HG02759 (cell line): ENCODE results near the gene GPX4.

Experiments
- ATAC-seq: cut with Tn5 transposase; IDR thresholded peaks from one replicate; pipeline ENCODE4 v1.9.1; 2021; ENCODE audit warnings: mild to moderate bottlenecking, moderate library complexity; ENCODE audit not compliant: unreplicated experiment

The GPX4 gene

DNA sequence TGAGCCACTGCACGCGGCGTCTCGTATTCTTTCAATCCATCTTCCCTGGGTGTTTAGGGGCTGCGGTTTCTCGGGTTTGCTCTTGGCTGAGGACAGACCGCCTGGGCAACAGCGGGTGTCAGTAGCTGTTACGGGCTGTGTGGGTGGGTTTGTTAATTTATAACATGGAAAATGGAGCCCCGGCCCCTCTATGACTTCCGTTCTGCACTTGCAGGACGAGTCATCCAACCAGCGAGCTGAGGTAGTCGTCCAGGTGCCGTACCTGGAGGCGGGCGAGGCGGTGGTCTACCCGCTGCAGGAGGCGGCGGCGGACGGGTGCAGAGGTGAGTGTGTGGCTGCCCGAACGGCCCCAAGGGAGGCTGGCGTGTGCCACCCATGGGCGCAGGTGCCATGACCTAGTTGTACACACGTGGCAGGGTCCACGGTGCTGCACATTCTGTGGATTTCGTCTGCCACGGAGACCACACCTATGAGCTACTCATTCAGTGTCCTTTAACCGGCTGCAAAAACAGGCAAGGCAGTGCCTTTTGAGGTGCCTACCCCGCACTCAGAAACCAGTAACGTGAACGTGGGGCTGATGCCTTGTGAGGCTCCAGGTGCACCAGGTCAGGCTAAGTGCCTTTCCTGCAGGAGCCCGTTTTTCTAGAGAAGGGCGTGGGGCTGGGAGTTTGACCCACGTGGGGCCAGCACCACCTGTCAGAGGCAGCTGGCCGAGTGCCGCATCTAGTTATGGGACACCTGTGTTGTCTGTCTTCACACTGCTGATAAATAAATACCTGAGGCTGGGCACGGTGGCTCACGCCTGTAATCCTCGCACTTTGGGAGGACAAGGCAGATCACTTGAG is 19.5 kb upstream of the GPX4 start:
- no peak for ATAC-seq

- no peak for ATAC-seq
These were observed 18.6 kb upstream of the GPX4 start for GRCh38 chr19:1085053-1085658.

DNA sequence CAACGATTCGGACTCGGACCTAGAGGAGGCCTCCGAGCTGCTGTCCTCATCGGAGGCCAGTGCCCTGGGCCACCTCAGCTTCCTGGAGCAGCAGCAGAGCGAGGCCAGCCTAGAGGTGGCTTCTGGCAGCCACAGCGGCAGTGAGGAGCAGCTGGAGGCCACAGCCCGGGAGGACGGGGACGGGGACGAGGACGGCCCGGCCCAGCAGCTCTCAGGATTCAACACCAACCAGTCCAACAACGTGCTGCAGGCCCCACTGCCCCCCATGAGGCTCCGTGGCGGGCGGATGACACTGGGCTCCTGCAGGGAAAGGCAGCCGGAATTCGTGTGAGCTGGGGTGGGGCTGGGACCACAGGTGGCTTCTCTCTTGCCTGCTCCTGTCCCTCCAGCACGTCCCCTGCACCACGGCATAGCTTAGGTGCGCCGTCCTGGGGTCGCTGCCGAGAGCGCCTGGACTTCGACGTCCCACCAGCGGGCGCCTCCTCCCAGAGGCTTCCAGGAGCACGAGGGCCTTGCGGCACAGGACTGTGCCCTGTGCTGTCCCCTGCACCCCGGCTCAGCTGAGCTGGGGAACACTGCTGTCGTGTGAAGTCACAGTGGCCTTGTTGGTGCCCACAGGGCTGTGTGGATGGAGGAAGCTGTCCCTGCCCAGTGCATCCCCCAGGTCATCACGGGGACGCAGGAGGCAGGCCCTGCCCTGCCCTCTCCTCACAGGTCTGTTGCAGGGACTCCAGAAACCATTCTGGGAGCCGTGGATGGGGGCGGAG is 17.9 kb upstream of the GPX4 start:
- no peak for ATAC-seq

GRCh38 chr19:1086613-1087012 is 17.2 kb upstream of the GPX4 start:
- no peak for ATAC-seq

DNA sequence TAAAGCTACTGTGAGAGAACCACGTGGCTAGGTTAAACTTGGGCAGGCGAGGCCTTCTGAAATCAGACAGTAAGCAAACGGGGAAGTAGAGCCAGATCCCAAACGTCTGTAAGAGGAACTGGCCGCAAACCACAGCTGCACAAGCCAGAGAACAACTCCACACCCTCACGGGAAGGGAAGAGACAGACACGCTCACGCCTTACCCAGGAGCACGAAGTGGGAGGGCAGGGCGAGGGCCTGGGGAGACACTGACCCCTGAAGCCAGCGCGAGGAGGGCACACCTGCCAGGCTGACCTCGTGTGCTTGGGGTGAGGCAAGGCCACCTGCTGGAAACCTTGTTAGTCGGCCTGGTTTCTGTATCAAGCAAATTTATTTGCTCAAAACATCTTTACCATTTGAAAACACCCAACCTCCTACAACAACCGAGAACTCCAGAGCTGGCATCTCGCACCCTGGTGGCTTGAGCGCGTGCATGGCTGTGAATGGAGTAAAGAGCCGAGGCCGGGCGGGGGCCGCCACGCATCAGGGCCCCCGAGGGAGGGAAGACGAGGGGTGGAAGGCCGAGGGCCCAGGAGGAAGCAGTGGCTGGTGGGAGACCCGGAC is 15.9 kb upstream of the GPX4 start:
- no peak for ATAC-seq

DNA sequence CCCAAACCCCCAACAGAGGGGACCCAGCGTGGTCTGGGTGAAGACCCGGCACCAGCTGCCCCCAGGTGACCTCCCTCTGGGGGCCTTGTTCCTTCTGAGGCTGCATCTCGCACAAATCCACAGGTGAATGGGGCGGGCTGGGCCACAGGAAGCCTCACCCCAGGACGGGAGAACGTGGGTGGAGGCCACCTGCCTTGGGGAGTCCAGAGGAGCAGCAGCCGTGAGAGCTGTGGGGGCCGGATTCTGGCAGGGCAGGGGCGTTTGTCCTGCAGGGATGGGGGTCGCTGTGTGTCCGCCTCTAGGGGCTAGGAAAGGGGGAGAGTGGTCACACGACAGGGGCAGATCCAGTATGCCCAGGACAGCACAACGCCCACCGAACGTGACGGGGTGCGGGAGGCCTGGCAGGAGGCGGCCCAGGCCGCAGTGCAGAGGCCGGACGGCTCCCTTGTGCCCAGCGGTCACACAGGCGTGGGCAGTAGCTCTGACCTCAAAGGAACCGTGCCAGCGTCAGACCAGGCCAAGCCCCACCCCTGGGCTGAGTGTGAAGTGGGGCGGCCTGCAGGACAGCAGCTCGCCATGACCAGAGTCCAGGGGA is 15.3 kb upstream of the GPX4 start:
- no peak for ATAC-seq

- no peak for ATAC-seq
These were observed 14.5 kb upstream of the GPX4 start for GRCh38 chr19:1089126-1089771.

DNA sequence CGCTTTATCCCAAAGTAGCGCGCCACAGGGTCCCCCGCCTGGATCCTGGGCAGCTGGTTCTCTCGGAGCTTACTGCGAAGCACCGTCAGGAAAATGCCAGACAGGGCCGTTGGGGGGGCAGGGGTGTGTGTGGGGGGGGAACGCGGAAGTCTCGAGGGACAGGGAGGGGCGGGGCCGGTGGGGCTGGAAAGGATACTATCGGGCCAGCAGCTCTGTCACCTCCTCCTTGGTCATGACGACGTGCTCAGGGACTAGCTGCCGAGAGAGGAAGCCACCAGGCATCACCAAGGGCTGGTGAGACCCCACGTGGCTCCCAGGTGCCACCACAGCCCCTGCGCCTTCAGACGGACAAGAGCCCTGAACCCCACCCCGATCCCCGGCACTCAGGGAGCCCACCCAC is 13.9 kb upstream of the GPX4 start:
- ATAC-seq = no peak

DNA sequence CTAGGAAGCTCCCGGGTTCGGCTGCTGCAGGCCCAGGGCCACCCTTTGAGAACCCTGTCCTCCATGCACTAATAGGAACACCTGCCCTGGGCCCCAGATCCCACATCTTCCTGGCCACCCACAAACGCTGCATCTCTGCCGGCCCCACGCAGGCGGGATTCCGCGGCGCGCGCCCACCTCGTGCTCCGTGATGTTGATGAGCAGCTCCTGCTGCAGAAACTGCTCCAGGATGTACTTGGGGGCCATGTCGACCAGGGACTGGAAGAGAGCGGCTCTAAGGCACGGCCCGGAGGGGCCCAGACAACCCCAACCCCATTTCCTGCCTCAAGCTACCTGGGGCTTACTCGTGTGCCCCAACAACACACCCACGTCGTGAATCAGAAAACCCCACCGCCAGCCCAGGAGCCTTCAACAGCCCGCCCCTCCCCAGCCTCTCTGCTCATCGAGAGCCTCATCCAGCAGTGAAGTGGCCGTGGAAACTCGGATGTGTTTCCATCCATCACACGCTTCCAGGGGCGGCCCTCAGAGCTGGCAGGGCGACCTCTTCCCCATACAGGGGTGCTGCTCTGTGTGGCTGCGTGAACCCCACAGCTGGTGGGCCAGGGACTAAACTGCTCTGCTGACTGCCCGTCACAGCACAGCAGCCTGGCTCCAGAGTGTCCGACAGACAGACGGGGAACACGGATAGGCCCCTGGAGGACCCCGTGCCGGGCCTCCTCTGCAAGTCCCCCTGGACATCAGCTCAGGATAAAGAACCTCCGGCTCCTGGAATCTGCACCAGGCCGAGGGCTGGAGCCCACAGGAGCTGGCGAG is 12.9 kb upstream of the GPX4 start:
- no peak for ATAC-seq

DNA sequence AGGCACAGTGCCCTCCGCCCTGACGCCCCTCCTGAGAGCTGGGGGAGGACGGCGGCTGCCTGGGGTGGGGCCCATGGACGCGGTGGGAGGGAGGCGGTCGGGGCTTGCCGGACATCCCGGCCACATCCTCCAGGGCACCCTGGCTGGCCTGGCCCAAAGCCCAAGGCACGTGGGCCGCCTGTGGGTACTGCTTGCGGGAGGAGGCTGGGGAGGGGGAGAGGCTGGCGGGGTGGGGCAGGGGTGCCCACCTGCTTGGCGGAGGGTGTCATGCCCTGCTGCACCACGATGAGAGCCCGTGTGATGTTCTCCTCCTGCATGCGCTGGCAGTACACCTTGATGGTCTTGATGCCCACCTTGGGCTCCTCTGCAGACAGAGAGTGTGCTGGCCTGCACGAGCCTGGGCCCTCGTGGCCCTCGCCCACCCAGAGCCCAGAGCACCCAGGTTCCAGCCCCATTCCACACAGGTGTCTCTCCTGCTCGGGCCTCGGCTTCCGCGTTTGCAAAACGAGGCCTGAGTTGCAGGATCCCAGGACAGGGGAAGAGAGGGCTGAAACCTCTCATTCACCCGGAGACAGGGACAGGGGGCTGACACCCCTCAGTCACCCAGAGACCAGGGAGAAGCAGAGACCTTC is 12.1 kb upstream of the GPX4 start:
- no peak for ATAC-seq

GRCh38 chr19:1093330-1093729 is 10.5 kb upstream of the GPX4 start:
- ATAC-seq = no peak

- no peak for ATAC-seq
These were observed 9.8 kb upstream of the GPX4 start for GRCh38 chr19:1093811-1094553.

DNA sequence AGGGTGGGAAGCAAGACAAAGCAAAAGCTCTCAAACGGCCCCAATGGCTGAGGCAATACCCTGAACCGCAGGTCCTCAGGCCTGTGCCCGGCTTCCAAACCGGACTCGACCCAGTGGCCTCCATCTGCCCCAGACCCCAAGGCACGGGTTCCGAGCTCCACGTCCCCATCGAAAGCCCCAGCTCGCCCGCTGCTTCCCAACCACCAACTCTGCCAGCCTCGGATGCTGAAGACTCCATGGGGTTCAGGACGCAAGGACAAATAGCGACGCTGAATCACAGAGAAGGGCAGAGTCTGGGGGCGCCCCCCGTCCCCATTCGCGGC is 9.2 kb upstream of the GPX4 start:
- no peak for ATAC-seq

GRCh38 chr19:1094978-1095701 is 8.7 kb upstream of the GPX4 start, which contains the start of gene POLR2E:
Gene POLR2E (minus strand): TSS chr19:1095375. CDS start chr19:1095315, 60 bp downstream.
- ATAC-seq = peak; percentile 91

DNA sequence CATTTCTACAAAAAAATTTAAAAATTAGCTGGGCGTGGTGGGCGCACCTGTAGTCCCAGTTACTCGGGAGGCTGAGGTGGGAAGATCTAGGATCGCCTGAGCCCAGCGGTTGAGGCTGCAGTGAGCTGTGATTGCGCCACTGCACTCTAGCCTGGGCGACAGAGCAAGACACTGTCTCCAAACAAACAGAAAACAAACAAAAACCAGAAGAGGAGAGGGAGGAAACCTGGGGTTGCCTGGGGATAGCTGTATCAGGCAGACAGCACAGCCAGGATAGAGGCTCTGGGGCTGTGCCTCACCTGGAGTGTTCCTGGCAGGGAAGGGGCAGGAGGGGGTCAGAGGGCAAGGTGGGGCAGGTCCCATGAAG is 6.0 kb upstream of the GPX4 start:
- ATAC-seq = no peak

- no peak for ATAC-seq
These were observed 5.4 kb upstream of the GPX4 start for GRCh38 chr19:1098177-1099051.

- no peak for ATAC-seq
These were observed 2.5 kb upstream of the GPX4 start for GRCh38 chr19:1101337-1101698.
